ENCODE results near the gene TOP2B.

DNA sequence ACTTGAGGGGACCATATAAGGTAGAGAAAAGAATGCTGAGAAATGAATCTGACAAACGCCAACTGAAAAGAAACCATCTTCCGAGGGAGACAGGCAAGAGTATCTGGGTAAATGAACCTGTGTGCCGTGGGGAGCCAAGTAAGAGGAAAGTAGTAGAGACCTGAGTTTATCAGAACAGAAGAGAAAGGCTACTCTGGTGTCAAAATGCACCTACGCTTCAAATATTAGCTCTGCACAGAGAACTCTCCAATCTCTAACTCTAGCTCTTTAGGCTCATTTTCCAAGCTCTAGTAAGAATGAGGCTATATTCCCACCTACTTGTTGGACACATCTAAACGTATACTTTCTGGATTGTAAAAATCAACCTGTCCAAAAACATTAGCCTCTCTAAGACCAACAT is 53.5 kb downstream of the TOP2B start:
- TF ChIP-seq ZNF384 (IDR thresholded peaks at IDR 0.05) (no peak), SUZ12 (IDR thresholded peaks at IDR 0.05) (no peak), HDGF (IDR thresholded peaks at IDR 0.05; ENCODE audit: borderline replicate concordance) (no peak)
